HG03571 (cell line): ENCODE results near the gene LDLRAD3.
"Not testable (repeated sequence)": the region's sequence is repeated elsewhere in the genome, so short reads cannot be mapped to it uniquely, and the experiment has no call there.

Experiments used
- ATAC-seq: cut with Tn5 transposase; IDR thresholded peaks from one replicate; pipeline ENCODE4 v1.9.1; 2021; ENCODE audit not compliant: unreplicated experiment

The LDLRAD3 gene

DNA sequence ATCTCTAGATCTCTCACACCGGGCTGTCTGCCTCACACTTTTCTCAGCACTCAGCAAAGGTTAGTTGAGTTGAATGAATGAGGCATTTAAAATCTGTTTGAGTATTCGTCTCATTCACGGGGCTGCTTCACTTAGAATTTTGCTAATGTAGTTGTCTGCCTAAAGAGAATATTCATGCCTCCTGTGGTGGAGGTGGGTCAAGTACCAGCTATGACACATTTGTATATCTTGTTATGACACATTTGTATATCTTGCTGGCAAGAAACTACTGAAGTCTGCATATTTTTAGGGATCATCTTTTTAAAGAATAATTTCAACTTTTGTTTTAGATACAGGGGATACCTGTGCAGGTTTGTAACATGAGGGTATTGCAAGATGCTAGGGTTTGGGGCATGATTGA, 43.1 kb downstream of the LDLRAD3 start:
- ATAC-seq = no peak

DNA sequence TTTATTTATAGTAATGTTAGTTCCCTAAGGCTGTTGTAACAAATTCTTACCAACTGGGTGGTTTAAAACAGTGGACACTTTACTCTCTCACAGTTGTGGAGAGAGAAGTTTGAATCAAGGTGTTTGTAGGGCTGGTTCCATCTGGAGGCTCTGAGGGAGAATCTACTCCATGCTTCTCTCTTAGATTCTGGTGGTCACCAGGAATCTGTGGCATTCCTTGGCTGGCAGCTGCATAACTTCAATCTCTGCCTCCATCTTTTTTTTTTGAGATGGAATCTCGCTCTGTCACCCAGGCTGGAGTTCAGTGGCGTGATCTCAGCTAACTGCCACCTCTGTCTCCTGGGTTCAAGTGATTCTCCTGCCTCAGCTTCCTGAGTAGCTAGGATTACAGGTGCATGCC, 46.3 kb downstream of the LDLRAD3 start:
- no peak for ATAC-seq

DNA sequence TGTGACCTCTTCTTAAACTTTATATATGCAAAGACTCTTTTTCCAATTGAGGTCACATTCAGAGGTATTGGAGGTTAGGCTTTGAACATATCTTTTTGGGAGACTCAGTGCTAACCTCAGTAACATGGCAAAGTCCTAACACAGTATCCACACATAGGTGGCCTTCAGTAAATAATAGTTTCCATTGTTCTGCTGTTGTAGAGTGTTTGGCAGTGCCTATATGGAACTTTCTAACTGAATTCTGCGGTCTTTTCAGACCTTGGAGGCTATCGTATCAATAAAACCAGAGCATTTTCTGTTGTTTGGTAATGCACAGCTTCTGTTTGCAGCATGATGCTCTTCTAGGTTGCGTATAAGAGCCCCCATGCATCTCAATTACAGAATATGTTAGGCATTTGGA, 47.0 kb downstream of the LDLRAD3 start:
- ATAC-seq = no peak

DNA sequence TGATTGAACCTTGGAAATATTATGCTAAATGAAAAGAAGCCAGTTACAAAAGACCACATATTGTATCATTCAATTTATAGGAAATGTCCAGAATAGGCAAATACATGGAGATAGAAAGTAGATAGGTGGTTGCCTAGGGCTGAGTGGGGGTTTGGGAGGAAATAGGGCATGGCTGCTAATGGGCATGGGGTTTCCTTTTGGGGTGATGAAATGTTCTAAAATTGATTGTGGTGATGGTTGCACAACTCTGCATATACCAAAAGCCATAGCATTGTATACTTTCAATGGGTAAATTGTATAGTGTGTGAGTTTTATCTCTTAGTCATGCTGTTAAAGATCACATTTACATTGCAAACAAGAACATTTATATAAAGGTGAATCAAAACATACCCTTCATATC, 48.7 kb downstream of the LDLRAD3 start:
- no peak for ATAC-seq

GRCh38 chr11:35994421-35994820, 50.6 kb downstream of the LDLRAD3 start:
- ATAC-seq = no peak

DNA sequence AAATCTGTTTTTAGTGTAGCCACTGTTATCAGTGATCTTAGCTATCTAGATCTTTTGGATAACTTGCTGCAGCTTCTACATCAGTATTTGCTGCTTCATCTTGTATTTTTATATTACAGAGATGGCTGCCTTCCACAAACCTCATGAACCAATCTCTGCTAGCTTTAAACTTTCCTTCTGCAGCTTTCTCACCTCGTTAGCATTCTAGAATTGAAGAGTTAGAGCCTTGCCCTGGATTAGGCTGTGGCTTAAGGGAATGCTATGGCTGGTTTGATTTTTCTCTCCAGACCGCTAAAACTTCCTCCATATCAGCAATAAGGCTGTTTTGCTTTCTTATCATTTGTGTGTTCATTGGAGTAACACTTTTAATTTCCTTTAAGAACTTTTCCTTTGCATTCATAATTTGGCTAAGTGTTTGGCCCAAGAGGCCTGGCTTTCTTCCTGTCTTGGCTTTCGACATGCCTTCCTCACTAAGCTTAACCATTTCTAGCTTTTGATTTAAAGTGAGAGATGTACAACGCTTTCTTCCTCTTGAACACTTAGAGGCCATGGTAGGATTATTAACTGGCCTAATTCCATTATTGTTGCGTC, 51.9 kb downstream of the LDLRAD3 start:
- ATAC-seq = no peak

DNA sequence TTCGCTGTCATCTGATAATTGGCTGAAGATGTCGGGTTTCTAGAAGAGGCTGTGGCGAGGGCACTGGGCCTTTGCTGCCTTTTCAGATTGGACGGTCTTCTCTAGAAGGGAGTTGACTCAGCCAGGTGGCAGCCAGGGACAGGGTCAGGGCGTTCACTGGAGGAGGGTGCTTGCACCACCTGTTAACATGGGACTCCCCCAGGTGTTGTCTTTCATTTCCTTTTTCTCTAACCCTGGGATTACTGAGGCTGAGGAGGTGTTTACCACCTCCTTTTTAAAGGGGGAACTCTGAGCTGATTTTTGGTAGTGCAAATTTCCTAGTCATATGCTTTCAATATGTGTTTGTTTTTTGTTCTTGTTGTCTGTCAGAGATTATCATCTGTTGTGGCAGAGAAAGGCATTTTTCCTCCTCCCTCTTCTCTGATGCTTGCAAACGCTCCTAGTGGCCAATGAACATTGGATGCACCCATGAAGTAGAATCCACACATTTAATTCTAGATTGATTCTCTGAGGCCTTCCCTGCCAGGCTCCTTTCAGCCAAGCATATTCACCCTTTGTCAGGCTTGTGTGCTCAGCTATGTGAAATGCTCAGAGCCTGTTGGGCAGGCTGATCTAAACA, 54.1 kb downstream of the LDLRAD3 start:
- ATAC-seq = no peak

DNA sequence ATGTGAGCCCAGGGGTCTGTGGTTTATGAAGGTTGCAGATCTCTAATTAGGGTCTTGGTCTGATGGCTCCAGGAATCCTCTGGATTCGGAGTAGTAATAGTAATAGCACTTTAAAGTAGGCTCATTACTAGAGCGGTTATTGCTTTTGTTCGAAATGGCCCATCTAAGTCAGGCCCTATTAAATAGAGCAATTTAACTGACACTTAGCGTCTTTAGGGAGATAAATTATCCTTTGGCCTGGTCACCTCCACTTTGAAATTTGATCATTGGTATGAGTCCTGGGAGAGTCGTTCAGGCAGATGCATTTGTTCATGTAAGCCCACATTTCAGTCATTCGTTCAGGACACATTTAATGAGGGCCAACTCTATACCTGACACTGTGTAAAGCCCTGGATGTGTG, 54.8 kb downstream of the LDLRAD3 start:
- no peak for ATAC-seq

DNA sequence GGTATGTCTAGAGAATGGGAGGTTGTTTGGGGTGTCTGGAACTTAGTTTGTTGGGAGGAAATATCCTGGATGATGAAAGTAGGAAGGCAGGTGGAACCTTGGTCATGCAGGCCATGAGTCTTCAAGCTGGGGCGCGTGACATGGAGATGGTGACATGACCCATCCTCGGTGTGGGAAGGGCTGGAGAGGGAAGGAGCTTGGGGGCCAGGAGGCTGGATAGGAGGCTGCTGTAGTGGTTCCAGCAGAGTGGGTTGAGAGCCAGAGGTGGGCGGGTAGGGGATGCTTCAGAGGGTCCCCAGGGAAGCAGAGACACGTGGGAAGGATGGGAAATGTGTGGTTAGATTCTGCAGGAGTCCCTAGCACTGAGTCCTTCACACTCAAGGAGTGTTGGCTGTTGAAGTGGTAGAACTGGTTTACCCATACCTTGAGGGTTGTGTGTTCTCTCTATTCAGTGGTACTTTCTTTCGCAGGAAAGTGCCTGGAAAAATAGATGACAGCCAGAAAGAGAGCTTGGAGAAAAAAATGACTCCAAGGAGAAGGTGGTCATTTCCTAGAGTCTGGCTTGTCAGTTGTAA, 56.8 kb downstream of the LDLRAD3 start:
- ATAC-seq = no peak

- ATAC-seq = no peak
Observed at GRCh38 chr11:36002196-36002595, 58.3 kb downstream of the LDLRAD3 start.

- no peak for ATAC-seq
Observed at GRCh38 chr11:36002796-36003195, 58.9 kb downstream of the LDLRAD3 start.

GRCh38 chr11:36006556-36006955, 62.7 kb downstream of the LDLRAD3 start:
- ATAC-seq = no peak

GRCh38 chr11:36007127-36007655, 63.3 kb downstream of the LDLRAD3 start:
- ATAC-seq = no peak

- no peak for ATAC-seq
Observed at GRCh38 chr11:36008584-36008983, 64.7 kb downstream of the LDLRAD3 start.

- ATAC-seq = no peak
Observed at GRCh38 chr11:36009473-36009872, 65.6 kb downstream of the LDLRAD3 start.

DNA sequence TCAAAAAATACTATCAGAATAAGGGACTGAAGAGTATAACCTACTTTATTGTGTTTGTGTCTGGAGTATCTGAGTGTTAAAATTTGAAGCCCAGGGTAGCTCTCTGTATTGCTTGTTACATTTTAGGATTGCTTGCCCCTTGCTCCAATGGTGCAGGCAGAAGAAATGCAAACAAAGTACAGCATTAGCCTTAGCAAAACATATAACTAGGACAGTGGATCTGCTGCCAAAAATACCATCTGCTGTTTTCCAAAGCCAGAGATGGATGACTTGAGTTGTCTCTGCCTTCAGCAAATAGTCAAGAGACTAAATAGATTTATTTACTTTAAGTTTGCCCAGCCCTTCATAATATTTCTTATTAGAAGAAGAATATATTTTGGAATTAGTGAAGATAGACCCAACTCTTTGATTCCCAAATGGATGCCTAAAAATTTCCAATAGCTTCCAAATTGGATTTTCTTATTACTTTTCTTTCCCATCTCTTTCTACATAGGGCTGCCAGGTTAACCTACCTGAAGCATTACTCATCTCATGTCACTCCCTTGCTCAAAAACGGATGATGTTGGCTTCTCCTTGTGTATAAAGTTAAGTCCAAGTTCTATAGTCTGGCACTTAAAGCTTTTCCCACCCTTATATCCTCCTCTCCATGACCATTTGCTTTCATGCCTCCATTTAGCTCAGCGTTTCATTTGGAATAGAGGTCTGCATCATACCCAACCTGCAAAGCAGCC, 66.3 kb downstream of the LDLRAD3 start:
- no peak for ATAC-seq

GRCh38 chr11:36011574-36011973, 67.7 kb downstream of the LDLRAD3 start:
- no peak for ATAC-seq

- ATAC-seq = no peak
Observed at GRCh38 chr11:36012455-36012854, 68.6 kb downstream of the LDLRAD3 start.

DNA sequence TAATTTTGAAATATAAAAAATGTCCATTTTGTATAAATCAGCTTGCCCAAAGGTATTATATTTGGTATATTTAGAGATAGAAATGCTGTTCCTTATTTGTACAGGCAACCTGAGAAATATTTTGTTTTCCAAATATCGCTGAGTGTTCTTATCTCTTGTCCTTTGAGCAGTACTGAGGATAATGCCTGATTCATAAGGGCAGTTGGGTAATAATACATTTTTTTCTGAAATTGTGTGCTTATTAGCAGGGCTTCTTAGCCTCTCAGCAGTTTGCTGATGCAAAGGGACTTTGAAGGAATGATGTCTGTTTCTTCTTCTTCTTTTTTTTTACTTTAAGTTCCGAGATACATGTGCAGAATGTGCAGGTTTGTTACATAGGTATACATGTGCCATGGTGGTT, 69.1 kb downstream of the LDLRAD3 start:
- ATAC-seq = no peak

GRCh38 chr11:36013446-36013845, 69.6 kb downstream of the LDLRAD3 start:
- ATAC-seq = not testable (repeated sequence)

DNA sequence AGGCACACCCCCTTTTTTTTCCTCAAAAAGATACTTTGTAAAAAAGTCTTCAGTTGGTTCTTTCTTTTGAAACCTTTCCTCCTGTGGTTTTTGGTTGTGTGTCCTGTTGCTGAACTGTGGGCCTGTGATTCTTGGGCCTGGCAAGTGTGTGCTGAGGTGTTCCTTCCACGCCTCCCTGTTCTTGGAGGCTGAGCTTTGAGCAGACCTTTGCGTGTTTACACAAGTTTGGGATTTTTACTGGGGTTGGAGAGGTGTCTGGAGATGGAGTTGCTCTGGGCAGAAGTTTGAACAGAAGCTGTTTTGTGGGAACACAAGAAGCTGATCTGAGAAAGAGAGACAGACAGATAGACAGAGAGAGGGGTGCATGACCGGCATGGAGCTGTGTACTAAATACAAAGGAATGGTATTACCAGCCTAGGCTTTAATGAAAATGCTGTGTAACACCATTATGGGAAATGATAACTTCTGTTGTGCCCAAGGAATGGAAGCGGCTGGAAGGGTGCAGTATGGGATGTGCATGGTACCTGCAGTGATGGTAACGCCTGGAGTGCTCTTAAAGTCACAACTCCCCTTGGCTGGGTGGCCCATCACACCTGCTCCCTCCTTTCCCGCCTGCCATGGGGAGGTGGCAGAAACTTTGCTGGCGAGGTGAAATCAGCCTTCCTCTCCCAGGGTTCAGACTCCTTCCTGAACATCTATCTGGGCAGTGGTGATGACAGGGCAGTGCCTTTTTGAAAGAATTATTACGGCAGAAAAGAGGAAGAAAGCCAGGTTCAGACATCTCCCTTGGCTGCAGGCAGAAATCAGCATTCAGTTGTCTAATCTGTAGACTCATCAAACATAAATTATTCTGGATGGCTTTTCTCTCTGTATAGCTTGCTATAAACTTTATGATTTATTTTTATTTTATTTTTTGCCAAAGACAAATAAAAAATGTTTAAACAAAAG, 70.4 kb downstream of the LDLRAD3 start:
- no peak for ATAC-seq
